HCT116 (cell line): Measurements from ENCODE around the gene SIRPG.
A peak's percentile ranks its signal among the peaks of the same experiment; 100 is the strongest.

Experiments
- CEBPB ChIP-seq: IDR thresholded peaks from 2 replicates; pipeline ENCODE4 v1.6.1; 2012; ENCODE audit warnings: low read depth
- CTCF ChIP-seq, 3 experiments: fragments of 200-600 bp in 1 of 3; sonication (generic) in 1 of 3; IDR thresholded peaks in 2 of 3; conservative IDR thresholded peaks in 1 of 3; 2 replicates each; pipeline ENCODE4 v1.5.1; 2012 to 2017; ENCODE audit warnings: low read depth in 2 of 3, low read length in 2 of 3, antibody characterized with exemption in 1 of 3, borderline replicate concordance in 1 of 3, control low read depth in 1 of 3, mild to moderate bottlenecking in 1 of 3, mixed read lengths in 1 of 3, mixed run types in 1 of 3, moderate library complexity in 1 of 3; ENCODE audit not compliant: insufficient read depth in 1 of 3
- ELF1 ChIP-seq: IDR thresholded peaks from 2 replicates; pipeline ENCODE4 v1.6.1; 2012; ENCODE audit warnings: low read depth, borderline replicate concordance
- EZH2 ChIP-seq: fragments of 200-600 bp; sonication (generic); IDR thresholded peaks from 2 replicates; pipeline ENCODE4 v1.6.1; 2017; ENCODE audit warnings: antibody characterized with exemption, mixed run types
- POLR2A ChIP-seq: IDR thresholded peaks from 2 replicates; pipeline ENCODE4 v1.7.0; 2011; ENCODE audit warnings: borderline replicate concordance; ENCODE audit not compliant: insufficient read depth, insufficient read length; ENCODE audit errors: extremely low read depth

- TF ChIP-seq EZH2 (no peak), POLR2A (no peak), ELF1 (no peak), CTCF (IDR thresholded peaks at IDR 0.05 in 2 of 3, conservative IDR thresholded peaks at IDR 0.05 in 1 of 3; ENCODE audit: borderline replicate concordance in 1 of 3, insufficient read depth in 1 of 3, low read depth in 2 of 3, low read length in 2 of 3) (no peak), CEBPB (0 out of 2 replicates have a peak, but pooled peaks have one; percentile 23)
Observed at GRCh38 chr20:1633535-1633934, 24.0 kb downstream of the SIRPG start.
